HG03280 (cell line): ENCODE results near the gene FGD5.
A peak's percentile ranks its signal among the peaks of the same experiment; 100 is the strongest.
"Not testable (repeated sequence)": the region's sequence is repeated elsewhere in the genome, so short reads cannot be mapped to it uniquely, and the experiment has no call there.

Experiments used
- ATAC-seq: cut with Tn5 transposase; IDR thresholded peaks from one replicate; pipeline ENCODE4 v1.9.1; 2021; ENCODE audit warnings: mild to moderate bottlenecking, moderate library complexity; ENCODE audit not compliant: unreplicated experiment

Gene FGD5

DNA sequence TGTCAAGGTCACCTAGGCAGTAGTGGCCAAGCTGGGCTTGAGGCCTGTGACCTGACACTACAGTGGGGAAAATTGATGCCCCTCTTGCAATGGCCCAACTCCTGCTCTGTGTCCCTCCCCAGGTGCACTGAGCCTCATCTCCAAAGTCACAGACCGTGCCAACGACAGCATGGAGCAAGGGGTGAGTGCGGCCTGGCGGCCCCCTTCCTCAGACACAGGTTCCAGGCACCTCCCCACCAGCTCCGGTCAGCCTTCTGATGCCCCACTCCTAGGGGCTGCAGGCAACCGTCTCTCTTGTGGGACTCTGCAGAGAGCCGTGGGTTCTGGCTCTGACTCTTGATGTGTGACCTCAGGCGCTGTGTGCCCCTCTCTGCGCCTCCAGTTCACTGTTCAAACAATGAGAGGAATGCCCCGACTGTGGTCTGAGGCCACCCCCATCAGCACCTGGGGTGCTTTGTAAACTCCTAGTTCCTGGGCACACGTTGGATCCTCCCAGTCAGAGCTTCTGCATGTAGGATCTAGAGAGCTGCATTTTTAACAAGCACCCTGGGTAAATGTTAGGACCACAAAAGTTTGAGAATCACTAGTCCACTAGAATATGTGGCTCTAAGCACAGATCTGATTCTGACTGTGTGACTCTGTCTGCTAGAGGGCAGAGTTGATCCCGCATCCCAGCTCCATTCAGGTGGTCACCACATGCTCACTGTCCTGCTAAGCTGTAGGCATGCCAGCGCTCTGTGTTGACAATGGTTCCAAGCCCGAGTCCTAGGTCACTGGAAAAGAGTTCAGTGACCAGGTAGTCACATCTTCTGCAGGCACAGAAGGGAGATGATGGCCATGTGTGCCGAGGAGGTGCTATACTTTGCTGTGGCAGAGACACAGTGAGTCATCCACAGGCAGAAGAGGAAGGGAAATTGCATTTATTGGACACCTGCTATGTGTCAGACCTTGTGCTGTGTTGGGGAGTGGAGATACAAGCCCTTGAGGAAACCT, 82.4 kb downstream of the FGD5 start:
- ATAC-seq: no peak

DNA sequence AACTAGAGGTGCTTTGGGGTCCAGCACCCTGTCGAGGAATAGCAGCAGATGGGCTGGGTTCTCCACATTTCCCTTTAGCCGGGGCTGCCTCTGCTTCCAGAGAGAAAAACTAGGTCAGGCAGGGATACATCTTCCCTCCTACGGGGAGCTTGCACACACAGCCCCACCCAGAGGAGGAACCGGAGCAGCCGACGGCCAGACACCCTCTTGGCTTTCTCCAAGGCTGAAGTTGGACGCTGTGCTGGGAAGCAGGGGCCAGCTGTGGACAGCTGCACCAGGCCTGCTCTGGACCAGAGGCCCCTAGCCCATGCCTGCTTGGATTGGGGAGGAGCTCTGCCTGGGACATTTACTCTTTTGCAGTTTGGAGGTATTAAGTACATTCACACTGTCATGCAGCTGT, 84.0 kb downstream of the FGD5 start:
- no peak for ATAC-seq

DNA sequence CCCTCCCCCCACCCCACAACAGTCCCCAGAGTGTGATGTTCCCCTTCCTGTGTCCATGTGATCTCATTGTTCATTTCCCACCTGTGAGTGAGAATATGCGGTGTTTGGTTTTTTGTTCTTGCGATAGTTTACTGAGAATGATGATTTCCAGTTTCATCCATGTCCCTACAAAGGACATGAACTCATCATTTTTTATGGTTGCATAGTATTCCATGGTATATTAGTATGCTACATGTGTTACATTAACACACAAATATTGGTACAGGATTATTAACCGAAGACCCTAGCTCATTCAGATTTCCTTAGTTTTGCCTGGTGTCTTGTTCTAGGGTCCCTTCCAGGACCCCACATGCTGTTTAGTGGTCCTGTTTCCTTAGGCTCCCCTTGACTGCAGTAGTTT, 84.7 kb downstream of the FGD5 start:
- not testable (repeated sequence) for ATAC-seq

DNA sequence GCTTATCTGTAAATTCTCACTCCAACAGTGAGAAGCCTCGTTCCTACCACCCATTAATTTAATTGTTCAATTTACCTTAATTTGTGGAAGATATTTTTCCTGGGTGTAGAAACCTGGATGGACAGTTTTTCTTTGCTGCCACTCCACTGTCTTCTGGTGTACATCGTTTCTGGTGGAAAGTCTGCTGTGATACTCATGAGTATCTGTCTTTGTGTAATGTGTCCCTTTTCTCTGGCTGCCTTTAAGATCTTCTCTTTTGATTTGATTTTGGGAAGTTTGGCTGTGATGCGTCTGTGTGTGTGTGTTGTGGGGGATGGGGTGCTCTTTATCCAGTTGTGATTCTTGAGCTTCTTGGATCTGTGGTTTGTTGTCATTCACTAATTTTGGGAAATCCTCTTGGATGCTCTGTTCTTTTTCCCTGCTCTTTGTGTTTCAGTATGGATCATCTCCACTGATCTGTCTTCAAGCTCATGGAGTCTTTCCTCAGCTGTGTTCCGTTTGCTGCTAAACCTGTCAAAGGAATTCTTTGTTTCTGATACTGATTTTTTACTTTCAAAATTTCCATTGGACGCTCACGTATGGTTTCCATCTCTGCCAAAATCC, 86.4 kb downstream of the FGD5 start:
- ATAC-seq: no peak

DNA sequence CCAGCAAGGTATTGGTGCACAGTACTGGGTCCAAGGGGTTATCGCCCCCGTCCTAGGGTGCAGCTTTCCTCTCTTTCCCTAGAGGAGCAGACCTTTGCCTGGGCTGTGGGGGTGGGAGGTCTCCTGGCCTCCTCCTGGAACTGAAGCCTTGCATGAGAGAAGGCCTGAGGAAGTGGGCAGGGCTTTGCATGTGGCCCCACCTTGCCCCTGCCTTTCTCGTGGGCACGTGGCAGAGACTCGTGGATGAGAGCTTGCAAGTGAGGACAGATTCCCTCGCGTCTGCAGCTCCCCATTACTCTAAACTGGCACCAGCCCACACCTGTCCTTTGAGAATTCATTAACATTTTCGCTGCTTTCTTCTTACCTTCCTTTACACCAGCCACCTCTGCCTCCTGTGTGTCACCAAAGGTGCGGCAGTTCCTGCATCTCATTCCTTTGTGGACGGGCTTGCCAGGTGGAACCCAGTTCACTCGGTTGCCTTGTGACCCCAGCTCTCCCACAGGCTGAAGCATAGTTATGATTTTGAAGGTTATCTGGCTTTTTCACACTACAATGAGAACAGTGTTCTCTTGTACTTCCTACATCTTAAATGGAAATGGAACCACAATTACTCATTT, 87.7 kb downstream of the FGD5 start:
- no peak for ATAC-seq

DNA sequence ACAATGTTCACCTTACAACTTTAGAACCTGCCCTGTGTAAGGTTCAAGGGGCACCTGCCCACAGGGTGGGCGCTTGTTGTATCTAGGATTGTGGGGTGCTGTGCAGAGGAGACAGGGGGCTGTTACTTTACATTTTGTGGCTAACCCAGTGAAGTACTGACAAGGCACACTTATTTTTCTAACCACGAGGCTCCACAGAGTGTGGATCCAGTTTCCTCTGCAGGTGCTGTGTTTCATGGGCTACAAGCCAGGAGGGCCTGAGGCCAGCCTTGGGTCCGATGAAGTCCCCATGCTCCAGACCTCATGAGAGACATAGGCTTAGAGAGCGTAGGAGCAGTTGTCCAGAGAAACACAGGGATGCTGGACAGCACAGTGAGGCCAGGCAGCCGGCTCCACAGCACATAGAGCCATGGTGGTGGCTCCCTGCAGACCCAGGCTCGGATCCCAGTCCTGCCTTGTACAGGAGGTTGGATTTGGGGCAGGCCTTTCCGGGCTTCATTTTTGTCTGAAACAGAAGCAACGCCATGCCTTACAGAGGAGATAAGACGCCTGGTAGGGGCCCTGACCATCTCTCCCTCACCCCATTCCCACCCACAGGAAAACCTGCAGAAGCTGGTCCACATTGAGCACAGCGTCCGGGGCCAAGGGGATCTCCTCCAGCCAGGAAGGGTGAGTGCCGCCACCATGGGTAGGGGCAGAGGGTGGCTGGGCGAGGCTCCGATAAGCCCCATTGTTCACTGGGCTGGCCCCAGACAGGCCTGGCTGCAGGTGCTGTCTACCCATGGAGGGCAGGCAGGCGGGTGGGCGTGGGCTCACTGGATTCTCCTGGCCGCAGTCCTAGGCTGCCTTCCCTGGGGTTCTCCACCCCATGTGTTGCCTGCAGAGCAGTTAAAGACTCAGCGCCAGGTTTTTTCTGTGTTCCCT, 88.5 kb downstream of the FGD5 start:
- no peak for ATAC-seq

DNA sequence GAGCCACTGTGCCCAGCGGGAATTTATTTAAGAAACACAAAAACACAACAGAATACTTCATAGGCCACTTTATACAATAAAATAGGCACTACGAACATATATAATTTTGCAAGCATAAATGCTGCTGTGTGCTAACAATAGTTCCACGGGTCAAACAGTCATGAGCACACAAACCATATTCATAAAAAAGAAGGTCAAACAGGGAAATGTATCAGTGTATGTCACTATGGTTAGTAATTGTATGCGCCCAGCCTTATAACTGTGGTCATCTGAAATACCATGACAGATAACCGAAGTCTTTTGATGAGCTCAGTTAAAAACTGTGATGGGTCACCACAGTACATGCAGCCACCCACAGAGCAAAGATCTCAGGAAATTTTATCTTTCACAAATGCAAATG, 90.5 kb downstream of the FGD5 start:
- no peak for ATAC-seq

GRCh38 chr3:14911651-14912050, 92.9 kb downstream of the FGD5 start:
- ATAC-seq: no peak

DNA sequence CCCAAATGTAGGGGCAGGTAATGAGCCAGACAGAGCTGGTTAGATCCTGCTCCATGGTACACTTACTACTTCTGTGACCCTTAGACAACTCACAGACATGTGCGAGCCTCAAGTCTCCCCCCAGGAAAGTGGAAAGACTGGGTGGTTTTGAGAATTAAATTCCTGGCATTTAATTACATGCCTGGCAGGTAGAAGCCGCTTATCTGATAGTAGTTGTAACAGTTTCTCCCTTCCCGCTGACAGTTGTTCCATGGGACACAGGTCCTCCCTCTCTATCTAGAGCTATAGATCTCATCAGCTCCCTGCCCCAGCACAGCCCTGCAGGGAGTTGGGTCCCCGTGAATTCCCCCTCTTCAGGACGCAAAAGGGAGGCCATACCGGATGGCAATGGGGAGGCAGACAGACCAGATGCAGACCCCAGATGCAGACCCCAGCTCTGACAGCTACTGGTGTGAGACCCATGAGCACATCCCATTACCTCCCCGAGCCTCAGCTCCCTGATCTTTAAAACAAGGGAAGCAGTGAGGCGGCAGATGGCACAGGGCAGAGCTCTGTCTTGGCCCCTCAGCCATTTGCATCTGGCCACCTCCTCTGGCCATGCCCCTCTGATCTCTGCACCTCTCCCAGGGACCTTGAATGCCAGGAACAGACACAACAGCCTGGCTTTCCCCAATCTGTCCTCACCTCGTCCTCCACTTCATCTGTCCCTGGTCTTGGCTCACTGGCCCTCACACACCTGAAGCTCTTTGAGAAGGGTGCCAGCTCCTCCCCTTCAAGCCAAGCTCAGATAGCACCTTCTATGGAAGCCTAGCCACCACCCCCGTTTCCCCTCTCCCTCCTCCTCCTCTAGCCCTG, 94.5 kb downstream of the FGD5 start:
- no peak for ATAC-seq

GRCh38 chr3:14913926-14914778, 95.4 kb downstream of the FGD5 start:
- no peak for ATAC-seq

DNA sequence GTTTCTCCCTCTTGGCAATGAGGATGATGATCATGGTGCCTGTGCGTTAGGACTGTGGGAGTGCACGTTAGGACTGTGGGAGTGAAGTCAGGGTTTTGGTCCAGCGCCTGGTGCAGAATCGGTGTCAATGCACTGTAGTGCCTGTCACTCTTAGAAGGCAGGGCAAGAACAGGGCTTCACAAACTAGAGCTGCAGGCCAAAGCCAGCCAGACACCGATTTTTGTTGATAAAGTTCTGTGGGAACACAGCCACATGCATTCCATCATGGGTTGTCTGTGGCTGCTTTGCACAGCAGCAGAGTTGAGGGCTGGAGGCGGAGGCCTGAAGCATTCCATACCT, 96.0 kb downstream of the FGD5 start:
- no peak for ATAC-seq

GRCh38 chr3:14915636-14916222, 97.0 kb downstream of the FGD5 start:
- ATAC-seq: no peak

GRCh38 chr3:14918356-14918860, 99.6 kb downstream of the FGD5 start:
- no peak for ATAC-seq

GRCh38 chr3:14920536-14920935, 101.8 kb downstream of the FGD5 start:
- no peak for ATAC-seq

DNA sequence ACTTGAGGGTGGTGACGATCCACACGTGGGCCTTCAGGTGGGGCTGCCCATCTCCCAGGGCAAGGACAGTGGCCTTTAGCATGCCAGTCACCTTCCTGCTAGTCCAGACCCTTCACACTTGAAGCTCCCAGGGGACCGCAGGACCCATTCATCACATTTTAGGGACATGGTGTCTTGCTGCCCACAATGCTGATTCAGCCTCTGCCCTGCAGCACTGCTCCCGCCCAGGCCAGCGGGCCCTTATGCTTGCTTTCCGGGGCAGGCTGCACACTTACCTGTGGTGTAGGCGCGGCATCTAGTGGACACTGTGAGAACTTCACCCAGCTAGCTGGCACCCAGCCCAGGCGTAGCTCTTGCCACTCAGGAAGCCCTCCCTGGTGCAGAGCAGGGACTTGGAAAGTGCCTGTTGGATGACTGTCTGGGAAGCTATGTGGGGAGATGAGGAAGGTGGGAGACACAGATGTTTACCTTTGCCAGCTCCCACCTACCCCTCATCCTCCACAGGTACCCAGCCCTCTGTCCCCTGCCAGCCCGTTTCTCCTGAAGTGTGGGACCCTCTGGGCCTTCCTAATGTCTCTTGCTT, 102.4 kb downstream of the FGD5 start:
- peak; percentile 77 for ATAC-seq

GRCh38 chr3:14921811-14922705, 103.3 kb downstream of the FGD5 start:
- ATAC-seq: no peak

DNA sequence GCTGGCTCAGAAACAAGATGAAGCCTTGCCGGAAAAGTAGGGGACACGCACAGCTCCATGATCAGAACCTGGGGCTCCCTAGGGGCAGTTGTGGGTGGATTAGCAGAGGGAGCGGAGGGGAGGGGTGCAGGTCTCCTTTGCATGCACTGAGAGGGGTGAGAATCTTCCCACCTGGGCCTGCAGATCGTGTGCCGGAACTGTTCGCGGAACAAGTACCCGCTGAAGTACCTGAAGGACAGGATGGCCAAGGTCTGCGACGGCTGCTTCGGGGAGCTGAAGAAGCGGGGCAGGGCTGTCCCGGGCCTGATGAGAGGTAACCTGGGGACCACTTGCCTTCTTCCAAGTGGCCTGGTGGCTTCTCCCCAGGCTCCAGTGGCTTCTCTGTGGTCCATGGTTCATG, 104.1 kb downstream of the FGD5 start:
- ATAC-seq: no peak
